Endothelial cell of umbilical vein (primary cell): Measurements from ENCODE around the gene CAV1.
"Not testable (repeated sequence)": the region's sequence is repeated elsewhere in the genome, so short reads cannot be mapped to it uniquely, and the experiment has no call there.

Source experiments
- POLR2A ChIP-seq: IDR thresholded peaks from 2 replicates; pipeline ENCODE4 v1.6.1; 2012; ENCODE audit warnings: low read depth, mild to moderate bottlenecking, control low read depth, low read length
- POLR2AphosphoS5 ChIP-seq: IDR thresholded peaks from 2 replicates; pipeline ENCODE4 v1.6.1; 2012; ENCODE audit warnings: low read depth, mild to moderate bottlenecking, control low read depth, low read length, moderate library complexity; ENCODE audit not compliant: insufficient read depth
- TF ChIP-seq, protein P1 (sequence below): IDR thresholded peaks from 2 replicates; pipeline ENCODE4 v1.6.1; 2011; ENCODE audit not compliant: insufficient read depth, insufficient read length

DNA sequence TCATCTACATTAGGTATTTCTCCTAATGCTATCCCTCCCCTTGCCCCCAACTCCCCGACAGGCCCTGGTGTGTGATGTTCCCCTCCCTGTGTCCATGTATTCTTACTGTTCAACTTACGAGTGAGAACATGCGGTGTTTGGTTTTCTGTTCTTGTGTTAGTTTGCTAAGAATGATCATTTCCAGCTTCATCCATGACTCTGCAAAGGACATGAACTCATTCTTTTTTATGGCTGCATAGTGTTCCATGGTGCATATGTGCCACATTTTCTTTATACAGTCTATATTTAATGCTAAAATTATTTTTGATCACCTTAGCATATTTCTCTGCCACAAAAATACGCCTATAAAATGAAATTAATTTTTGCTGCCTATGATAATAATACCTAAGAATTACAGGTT lies 40.4 kb upstream of the CAV1 start:
- TF ChIP-seq POLR2AphosphoS5, POLR2A: not testable (repeated sequence)
- TF ChIP-seq, protein P1, sequence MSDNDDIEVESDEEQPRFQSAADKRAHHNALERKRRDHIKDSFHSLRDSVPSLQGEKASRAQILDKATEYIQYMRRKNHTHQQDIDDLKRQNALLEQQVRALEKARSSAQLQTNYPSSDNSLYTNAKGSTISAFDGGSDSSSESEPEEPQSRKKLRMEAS, result not testable (repeated sequence)
